ENCODE measurements around the gene EHMT1. TPM values are rescaled to one million over a fixed set of nuclear protein-coding genes. Genes with fewer than 3 reads are reported as not detected.

The EHMT1 gene
- polyA plus RNA-seq, 10 donors = 35.8 to 56.6 (median 46.2) TPM

DNA sequence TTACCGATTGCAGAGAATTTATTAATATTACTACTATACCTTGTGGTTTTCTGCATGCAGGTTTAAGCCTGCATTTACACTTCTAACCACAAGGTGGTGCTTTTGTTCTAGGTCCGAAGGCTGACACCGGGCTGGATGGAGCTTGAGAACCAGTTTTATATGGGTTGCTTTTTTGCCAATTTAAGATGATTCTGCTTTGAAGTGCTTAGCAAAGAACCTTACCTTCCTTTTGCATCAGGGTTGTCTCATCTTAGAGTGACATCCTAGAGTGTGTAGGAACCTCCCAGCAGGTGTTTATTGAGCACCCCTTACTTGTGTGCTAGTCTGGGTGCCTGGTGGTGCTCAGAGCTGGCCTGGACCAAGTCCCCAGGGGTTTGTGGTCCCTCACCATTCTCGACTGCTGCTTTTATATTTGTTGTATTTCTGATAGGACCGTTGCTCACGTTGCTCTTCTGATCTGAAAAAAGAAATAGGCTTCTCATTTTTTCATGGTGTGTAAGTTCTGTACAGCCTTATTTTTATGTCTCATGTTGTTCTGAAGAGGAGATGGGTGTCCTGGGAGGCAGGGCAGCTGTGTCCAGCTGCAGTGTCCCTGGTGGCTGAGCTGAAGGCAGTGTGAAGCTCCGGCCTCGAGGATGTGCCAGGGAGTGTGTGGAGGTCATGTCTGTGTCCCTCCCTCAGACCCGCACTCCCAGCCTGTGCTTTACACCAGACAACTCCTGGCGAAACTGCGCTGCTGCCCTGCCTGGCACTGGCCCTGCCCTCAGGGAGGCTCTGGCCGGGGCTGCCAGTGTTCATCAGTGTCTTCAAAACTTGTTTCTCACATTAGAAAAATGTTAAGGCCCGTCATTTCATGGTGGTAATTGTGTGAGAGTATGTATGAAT is 54.3 kb downstream of the EHMT1 start:
- DNase-seq = peak; percentile 44 to 77 (median 58)

DNA sequence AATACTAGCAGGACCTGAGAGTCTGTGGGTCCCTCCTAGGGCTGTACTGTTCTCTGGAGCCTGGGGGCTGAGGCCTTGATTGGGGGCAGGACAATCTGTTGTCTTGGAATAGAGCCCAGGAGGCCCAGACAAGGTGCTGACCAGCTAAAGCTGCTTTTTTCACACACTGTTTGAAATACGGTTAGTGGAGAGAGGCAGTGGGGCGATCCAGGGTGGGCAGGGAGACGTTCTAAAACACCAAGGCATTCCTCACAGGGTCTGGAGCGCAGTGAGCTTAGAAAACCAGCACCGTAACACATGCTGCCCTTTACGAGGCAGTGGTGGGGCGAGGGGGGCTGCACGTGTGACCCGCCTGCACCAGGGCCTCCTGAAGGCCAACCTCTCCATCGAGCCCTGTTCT is 55.1 kb downstream of the EHMT1 start:
- peak in 1 of 3 donors; percentile 73 for DNase-seq

DNA sequence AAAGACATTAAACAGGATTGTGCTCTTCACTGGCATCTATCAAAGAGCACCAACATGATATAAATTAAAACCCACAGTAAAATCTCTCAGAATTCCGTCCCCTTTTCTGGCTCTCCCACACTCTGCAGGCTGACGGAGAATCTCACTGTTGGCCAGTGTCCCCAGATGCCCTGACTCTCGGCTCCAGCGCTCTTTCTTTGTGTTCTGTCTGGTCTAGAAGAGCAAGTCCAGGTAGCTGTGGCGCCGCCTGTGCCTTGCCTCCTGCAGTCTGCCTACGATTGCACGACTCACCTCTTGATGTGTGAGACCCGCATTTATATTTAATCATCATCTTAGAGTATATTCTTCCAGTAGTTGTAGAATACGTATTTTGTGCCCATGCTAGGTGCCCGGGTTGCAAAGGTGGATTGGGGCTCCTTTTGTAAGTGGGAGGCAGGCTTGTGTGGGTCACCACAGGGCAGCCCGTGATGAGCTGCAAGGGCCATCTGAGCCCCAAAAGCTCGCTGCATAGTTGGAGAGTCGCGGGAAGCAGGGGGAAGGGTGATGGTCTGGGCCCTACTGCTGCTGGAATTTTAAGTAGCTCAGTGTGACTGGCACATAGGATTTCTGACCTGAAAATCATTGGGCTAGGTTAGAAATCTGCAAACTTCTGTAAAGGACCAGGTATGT is 55.6 kb downstream of the EHMT1 start:
- no peak for DNase-seq

DNA sequence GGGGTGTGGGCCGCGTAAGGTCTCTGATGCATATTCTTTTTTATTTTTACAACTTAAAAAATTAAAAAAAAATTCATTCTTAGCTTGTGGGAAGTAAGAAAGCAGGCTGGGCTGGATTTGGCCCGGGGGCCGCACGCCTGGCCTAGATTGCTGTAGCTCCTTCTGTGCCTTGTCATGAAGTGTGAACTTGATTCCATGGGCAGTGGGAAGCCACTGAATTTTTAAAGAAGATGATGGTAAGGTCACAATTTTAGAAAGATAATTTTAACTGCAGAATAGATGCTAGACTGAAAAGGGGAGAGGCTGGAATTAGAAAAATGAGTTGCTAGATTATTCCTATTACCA is 56.1 kb downstream of the EHMT1 start:
- DNase-seq = no peak

DNA sequence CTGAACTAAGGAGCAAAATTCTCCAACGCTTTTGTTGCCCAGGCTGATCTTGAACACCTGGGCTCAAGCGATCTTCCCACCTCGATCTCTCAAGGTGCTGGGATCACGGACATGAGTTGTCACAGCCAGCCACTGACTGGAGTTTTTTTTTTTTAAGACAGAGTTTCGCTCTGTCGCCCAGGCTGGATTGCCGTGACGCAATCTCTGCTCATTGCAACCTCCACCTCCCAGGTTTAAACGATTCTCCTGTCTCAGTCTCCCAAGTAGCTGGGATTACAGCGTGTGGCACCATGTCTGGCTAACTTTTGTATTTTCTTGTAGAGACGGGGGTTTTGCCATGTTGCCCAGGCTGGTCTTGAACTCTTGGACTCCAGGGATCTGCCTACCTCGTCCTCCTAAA is 58.2 kb downstream of the EHMT1 start:
- DNase-seq = no peak

DNA sequence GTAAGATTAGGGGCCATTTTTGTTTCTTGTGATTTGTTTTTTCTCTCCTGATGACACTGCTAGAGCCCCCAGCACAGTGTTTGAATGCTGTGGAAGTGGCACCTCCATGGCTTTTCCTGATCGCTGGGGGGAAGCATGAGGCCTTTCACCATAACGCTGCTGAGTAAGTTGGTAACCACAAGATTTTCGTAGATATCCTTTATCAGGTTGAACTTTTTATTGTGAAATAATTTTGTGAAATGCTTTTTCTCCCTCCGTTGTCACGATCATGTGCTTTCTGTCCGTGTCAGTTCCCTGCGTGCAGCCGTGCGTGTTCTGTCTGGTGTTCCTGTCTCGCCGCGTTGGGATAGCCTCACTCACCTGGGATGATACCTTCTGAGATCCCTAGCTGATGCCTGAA is 59.4 kb downstream of the EHMT1 start:
- no peak for DNase-seq

DNA sequence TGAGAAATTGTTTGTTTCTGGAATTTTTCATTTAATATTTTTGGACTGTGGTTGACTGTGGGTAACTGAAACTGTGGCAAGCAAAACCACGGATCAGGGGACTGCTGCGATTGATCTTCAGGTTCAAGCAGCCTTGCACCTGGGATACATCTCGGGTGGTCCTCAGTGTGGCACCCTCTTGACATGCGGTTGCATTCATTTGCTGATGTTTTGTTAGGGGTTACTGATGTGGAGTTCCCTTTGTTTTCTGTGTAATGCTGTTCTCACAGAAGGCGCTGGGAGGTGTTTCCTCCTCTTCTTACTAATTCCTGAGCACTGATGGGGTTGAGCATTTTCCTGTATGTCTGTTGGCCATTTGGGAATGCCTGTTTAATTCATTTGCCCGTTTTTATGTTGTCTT is 60.4 kb downstream of the EHMT1 start:
- DNase-seq = no peak

DNA sequence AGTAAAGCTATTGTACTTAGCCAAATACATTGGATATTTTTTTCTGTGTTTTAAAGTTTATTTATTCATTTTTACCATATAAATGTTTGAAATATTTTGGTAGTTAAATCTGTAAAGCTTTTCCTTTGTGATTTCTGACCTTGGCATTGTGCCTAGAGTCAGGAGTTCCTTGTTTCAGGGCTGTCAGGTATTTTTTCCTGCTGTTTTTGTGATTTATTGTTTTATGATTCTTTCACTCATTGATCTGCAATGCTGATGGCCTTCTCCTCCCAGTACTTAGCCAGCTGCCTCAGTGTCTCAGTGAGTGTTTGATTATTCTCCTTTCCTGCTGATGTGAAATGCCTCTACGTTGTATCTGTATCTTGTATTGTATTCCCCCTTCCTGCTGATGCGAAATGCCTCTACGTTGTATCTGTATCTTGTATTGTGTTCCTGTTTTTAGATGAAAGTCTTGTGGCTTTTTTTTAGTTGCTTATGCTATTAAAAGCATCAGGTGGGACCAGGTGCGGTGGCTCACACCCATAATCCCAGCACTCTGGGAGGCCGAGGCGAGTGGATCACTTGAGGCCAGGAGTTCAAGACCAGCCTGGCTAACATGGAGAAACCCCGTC is 61.0 kb downstream of the EHMT1 start:
- DNase-seq = no peak

DNA sequence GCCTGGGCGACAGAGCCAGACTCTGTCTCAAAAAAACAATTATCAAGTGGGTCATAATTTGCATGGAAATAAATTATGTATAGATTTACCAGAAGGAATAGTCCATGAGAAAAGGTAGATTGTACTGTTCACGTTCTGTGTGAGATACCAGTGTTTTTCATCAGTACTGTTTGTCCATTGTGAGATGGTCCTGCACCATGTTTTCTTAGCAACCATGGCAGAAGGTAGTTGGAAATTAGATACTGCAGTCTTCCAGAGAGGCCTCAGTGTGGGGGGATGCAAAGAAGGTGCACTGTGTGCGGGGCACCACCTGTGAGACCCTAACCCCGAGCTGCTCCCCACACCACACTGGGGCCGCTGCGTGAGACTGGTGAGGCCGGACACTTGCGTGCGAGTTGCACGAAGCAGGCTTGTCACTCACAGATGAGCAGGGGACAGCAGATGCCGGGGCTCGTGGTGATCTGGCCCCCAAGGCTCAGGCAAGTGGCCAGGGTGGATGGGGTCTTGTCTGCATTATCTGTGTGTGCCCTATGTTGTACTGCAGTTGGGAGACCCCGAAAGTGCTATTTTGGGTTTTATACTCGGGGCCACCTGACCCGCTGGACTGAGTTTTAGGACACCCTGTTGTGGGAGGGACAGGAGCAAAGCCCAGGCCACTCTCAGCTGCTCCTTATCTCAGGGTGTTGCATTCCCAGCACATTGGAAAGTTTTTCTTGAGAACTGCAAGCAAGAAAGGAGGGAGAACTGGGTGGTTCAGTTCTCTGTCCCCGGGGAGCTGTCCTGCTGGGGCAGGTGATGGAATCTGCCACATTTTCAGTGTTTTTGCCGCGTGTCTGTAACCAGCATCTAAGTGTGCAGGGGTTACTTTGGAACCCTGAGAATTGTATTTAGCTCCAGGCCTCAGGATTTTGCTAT is 61.9 kb downstream of the EHMT1 start:
- no peak for DNase-seq

DNA sequence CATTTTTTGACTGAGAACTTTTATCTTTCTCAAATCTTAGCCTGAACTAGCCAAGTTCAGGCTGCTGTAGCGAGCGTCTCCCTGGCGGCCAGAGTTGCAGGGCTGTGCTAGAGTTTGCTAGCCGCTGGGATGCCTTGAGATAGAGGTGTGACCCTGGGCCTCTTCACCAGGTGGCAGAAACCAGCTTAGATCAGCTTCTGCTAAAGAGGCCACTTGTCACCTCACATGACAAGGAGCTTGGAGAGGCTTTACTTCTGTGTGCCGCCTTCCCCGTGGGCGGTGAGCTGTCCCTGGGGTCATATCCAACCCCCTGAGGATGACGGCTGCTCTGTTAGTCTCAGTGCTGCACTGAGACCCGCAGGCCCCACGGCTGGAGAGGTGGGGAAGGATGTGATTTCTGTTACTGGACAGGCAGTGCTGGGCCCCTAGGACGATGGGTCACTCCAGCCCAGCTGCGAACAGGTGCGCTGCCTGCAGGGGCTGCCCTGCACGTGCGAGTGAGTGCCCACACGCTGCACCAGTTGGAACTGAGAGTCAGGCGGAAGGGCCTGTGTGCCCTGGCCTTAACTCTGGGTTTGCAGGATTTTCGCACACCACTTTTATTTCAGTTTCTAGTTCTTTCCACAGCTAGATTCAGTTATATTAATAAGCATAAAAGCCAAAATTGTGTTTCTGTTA is 63.8 kb downstream of the EHMT1 start:
- DNase-seq = no peak

DNA sequence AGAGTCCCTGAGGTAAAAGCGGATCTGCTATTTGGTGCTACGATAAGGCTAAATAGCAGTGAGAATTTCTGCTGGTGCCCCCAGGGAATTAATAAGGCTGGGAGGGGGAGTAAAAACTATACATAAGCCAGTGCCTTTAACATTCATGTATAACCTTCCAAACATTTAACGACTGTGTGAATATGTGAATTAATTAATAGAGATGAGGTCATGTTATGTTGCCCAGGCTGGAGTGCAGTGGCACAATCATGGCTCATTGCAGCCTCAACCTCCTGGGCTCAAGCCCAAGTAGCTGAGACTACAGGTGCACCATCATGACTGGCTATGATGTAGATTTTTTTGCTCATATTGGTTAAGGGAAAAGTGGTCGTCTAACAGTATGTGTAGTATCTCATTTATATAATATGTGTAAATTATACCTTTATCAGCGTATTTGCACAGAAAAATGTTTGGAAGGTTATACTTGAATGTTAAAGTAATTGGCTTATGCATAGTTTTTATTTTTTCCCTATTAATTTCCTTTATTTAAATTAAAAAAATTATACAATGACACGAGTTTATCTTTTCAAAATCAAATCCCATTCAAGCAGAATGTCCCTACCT is 64.6 kb downstream of the EHMT1 start:
- DNase-seq = no peak

DNA sequence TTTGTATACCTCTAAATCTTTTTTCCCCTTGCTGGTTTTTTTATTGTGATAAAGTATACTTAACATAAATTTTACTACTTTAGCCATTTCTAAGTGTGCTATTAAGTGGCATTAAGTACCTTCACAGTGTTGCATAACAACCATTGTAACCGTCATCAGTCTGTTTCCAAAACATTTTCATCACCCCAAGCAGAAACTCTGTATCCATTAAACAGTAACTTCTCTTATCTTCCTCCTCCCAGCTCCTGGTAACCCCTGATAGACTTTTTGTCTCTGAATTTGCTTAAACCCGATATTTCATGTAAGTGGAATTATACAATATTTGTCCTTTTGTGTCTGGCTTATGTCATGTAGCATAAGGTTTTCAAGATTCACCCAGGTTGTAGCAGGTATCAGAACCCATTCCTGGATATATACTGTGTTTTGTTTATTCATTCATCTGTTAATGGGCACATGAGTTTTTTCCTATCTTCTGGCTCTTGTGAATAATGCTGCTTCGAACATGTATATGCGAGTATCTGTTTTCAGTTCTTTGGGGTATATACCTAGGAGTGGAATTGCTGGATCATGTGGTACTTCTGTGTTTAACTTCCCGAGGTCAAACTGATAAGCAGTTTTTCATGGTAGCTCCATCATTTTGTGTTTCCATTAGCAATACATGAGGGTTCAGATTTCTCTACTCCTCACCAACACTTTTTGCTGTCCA is 66.4 kb downstream of the EHMT1 start:
- no peak for DNase-seq

DNA sequence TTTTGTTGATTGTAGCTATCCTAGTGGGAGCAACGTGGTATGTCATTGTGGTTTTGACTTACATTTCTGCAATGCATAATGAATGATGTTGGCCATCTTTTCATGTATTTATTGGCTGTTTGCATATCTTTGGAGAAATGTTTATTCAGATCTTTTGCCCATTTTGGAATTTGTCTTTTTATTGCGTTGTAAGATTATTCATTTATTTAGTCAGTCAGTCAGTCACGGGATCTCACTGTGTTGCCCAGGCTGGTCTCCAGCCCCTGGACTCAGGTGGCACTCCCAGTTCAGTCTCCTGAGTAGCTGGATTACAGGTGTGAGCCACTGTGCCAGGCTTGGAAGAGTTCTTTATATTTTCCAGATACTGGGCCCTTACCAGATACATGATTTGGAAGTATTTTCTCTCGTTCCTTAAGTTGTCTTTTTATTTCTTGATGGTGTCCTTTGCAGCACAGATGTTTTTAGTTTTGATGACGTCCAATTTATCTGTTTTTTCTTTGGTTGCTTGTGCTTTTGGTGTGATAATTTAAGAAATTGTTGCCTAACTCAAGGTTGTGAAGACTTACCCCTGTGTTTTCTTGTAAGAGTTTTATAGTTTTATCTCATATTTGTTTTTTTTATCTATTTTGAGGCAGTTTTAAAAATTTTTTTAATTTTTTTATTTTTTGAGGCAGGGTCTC is 67.1 kb downstream of the EHMT1 start:
- DNase-seq = no peak

DNA sequence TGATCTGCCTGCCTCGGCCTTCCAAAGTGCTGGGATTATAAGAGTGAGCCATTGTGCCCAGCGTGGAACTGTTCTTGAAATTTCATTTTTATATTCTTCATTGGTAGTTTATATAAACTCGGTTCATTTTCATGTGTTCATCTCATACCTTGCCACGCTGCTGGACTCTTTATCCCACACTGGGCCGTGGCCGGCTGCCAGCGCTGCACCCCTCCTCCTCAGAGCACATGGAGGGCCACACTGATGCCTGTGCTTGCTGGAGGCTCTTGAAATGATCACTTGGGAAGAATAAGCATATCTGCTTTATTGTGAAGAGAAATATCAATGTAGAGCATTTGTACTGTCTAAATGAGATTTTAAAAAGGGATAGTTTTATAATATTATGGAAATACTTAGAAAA is 69.5 kb downstream of the EHMT1 start:
- DNase-seq = no peak

DNA sequence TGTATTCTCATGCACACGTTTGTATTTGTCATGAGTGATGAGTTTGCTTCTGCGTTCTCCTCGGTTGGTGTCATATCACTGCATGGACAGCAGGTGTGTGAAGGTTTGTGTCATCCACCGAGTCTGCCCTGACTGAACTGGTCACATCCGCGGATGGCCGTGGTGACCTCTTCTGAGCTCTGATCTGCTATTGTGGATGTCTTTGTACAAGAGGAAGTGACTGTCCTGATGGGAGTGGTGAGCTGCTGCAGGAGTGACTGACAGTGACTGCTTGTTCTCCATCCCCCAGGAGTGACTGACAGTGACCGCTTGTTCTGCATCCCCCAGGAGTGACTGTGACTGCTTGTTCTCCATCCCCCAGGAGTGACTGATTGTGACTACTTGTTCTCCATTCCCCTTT is 69.9 kb downstream of the EHMT1 start:
- no peak for DNase-seq

DNA sequence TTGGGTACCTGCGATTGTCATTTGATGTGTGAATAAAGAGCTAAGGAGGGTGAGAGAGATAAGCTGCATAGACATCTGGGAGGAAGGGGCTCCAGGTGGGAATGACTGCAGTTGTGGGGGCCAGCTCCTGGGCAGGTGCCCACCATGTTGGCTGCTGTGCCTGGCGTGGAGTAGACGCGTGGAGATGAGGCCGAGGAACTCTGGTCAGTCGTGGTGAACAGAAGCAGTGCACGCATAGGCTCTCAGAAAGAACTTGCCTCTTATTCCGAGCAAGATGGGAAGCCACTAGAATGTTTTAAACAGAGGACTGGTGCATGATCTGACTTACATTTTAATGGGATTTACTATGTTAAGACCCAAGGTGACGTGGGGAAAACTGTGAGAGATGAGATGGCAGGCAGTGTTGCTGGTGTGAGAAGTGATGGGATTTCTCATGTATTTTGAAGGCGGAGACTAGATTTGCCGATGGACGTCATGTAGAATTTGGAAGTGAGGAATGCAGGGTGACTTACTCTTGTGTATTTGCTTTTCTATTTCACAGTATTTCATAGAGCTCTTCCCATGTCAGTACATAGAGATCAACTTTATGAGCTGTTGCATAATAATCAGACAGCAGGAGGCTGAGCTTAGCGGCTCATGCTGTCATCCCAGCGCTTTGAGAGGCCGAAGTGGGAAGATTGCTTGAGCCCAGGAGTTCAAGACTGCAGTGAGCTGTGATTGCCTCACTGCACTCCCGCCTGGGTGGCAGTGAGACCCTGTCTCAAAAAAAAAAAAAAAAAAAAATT is 71.1 kb downstream of the EHMT1 start:
- no peak for DNase-seq

DNA sequence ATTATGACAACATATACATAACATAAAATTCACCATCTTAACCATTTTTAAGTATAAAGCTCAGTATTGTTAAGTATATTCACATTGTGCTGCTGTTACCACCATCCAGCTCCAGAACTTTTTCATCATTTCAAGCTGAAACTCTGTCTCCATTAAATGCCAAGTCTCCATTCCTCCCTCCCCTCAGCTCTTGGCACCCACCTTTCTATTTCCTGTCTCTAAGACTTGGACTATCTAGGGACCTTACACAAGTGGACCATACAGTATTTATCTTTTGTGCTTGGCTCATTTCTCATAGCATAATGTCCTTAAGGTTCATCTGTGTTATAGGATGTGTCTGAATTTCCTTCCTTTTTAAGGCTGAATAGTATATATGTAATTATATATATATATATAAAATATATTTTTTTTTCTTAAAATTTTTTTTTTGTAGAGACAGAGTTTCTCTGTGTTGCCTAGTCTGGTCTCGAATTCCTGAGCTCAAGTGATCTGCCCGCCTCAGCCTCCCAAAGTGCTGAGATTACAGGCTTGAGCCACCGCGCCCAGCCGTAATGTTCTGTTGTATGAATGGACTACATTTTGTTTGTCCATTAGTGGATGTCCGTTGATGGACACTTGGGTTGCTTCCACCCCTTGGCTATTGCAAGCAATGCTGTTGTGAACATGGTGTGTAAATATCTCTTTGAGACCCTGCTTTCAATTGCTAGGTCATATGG is 72.3 kb downstream of the EHMT1 start:
- no peak for DNase-seq

Data from muscle of back (tissue), 11 donors.